ENCODE measurements around the gene CIB2.

- no peak for TF ChIP-seq CTCF (IDR thresholded peaks at IDR 0.05; ENCODE audit: poor library complexity)
- TF ChIP-seq EZH2 (IDR thresholded peaks at IDR 0.05; ENCODE audit: borderline replicate concordance), result no peak
- no peak for TF ChIP-seq EZH2phosphoT487 (IDR thresholded peaks at IDR 0.05; ENCODE audit: low read depth, severe bottlenecking, unreplicated experiment)
These were observed 27.7 kb downstream of the CIB2 start for GRCh38 chr15:78103406-78104118.
